ENCODE data around the gene ARPC5. TPM values are rescaled to one million over a fixed set of nuclear protein-coding genes. Genes with fewer than 3 reads are reported as not detected.

The ARPC5 gene
- polyA plus RNA-seq, 3 donors = 110 to 1,089 (median 1,064) TPM

DNA sequence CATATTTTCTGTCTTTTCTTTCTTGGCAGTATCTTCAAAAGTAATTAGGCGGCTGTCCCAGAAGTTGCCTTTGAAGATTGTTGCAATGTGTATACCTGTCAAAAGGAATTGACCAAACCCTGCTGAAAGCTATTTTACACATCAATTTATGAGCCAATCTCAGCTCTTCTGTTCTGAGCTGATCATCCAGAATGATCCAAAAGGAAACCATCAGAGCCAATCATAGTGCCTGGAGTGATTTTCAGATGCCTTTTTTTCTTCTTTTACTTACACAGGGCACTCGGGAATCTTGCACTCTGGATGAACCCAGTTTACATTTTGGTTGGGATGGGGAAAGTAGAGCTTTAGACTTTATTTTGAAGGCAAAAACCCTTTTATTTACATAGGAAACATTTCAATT lies 39.3 kb upstream of the ARPC5 start:
- Histone ChIP-seq H3K9me3 (replicated peaks in 1 of 2; ENCODE audit: control insufficient read depth in 1 of 2, insufficient read depth in 1 of 2, low read length in 2 of 2) (no peaks in the 10 kb centered on the region), H3K4me2 (replicated peaks; ENCODE audit: extremely low read depth, low read length, poor library complexity, severe bottlenecking) (no peak overlapping the region), H3K4me3 (replicated peaks in 1 of 3; ENCODE audit: low read depth in 2 of 3, low read length in 3 of 3) (no peak overlapping the region), H4K20me1 (ENCODE audit: insufficient read depth, low read length) (no peaks in the 10 kb centered on the region), H3K9ac (ENCODE audit: insufficient read depth, low read length, poor library complexity, severe bottlenecking) (no peak overlapping the region), H3K79me2 (ENCODE audit: insufficient read depth, low read length) (no peaks in the 10 kb centered on the region), H3K27ac (ENCODE audit: low read depth in 1 of 2, low read length in 2 of 2) (no peak overlapping the region), H3K27me3 (ENCODE audit: control insufficient read depth in 2 of 2, insufficient read depth in 2 of 2, low read length in 2 of 2) (peaks cover 0 to 3% of the 10 kb centered on the region in 2 donors), H3K36me3 (replicated peaks in 1 of 2; ENCODE audit: control insufficient read depth in 1 of 2, insufficient read depth in 2 of 2, low read length in 2 of 2) (no peaks in the 10 kb centered on the region), H2AFZ (ENCODE audit: insufficient read depth, low read depth, low read length, poor library complexity, severe bottlenecking) (no peak overlapping the region), H3K4me1 (ENCODE audit: control insufficient read depth in 1 of 2, insufficient read depth in 2 of 2, low read length in 2 of 2) (no peaks in the 10 kb centered on the region)
- TF ChIP-seq, protein P1, sequence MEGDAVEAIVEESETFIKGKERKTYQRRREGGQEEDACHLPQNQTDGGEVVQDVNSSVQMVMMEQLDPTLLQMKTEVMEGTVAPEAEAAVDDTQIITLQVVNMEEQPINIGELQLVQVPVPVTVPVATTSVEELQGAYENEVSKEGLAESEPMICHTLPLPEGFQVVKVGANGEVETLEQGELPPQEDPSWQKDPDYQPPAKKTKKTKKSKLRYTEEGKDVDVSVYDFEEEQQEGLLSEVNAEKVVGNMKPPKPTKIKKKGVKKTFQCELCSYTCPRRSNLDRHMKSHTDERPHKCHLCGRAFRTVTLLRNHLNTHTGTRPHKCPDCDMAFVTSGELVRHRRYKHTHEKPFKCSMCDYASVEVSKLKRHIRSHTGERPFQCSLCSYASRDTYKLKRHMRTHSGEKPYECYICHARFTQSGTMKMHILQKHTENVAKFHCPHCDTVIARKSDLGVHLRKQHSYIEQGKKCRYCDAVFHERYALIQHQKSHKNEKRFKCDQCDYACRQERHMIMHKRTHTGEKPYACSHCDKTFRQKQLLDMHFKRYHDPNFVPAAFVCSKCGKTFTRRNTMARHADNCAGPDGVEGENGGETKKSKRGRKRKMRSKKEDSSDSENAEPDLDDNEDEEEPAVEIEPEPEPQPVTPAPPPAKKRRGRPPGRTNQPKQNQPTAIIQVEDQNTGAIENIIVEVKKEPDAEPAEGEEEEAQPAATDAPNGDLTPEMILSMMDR (IDR thresholded peaks at IDR 0.05) = no peak
- peaks cover 0 to 9% (median 1%) of the 10 kb centered on the region in 3 donors for H3K27me3 Mint-ChIP-seq (ENCODE audit: low read depth in 3 of 3)
- no peak for DNase-seq
- no CpG with 5 or more reads among the region's 2 CpGs for WGBS (ENCODE audit: insufficient coverage)
- no peak overlapping the region for H3K4me3 Mint-ChIP-seq
- H3K4me1 Mint-ChIP-seq = no peaks in the 10 kb centered on the region
- intact Hi-C loops (cut with micrococcal nuclease) = no loop called here
- H3K9me3 Mint-ChIP-seq = peaks cover 0 to 13% (median 4%) of the 10 kb centered on the region in 7 donors
- H3K36me3 Mint-ChIP-seq = no peaks in the 10 kb centered on the region
- H3K27ac Mint-ChIP-seq = no peak overlapping the region

DNA sequence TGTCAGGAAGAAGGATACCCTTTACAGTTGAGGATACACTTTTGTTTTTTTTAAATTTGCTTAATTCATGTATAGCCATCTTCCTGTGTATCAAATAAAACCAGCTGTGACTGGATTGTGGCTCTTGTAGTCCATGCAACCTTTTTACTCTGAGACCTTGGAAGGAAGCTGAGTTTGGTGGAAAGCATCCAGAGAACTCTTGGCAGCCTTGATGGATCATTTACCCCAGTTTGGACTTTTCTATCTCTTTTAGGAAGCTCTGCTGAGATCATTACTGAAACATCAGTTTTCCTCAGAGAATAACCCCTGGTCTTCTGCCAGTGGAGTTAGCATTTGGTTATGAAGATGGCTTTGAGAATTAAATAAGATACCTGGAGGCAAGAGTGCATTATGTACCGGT lies 38.8 kb upstream of the ARPC5 start:
- Mint-ChIP-seq H3K4me1 (no peaks in the 10 kb centered on the region), H3K4me3 (no peak overlapping the region), H3K36me3 (no peaks in the 10 kb centered on the region), H3K9me3 (peaks cover 0 to 10% (median 5%) of the 10 kb centered on the region in 7 donors), H3K27me3 (ENCODE audit: low read depth in 3 of 3) (peaks cover 0 to 9% (median 1%) of the 10 kb centered on the region in 3 donors), H3K27ac (no peak overlapping the region)
- Histone ChIP-seq H3K36me3 (replicated peaks in 1 of 2; ENCODE audit: control insufficient read depth in 1 of 2, insufficient read depth in 2 of 2, low read length in 2 of 2) (no peaks in the 10 kb centered on the region), H3K9ac (ENCODE audit: insufficient read depth, low read length, poor library complexity, severe bottlenecking) (no peak overlapping the region), H3K4me2 (replicated peaks; ENCODE audit: extremely low read depth, low read length, poor library complexity, severe bottlenecking) (no peak overlapping the region), H3K79me2 (ENCODE audit: insufficient read depth, low read length) (no peaks in the 10 kb centered on the region), H3K9me3 (replicated peaks in 1 of 2; ENCODE audit: control insufficient read depth in 1 of 2, insufficient read depth in 1 of 2, low read length in 2 of 2) (no peaks in the 10 kb centered on the region), H2AFZ (ENCODE audit: insufficient read depth, low read depth, low read length, poor library complexity, severe bottlenecking) (no peak overlapping the region), H3K27ac (ENCODE audit: low read depth in 1 of 2, low read length in 2 of 2) (no peak overlapping the region), H3K4me1 (ENCODE audit: control insufficient read depth in 1 of 2, insufficient read depth in 2 of 2, low read length in 2 of 2) (no peaks in the 10 kb centered on the region), H4K20me1 (ENCODE audit: insufficient read depth, low read length) (no peaks in the 10 kb centered on the region), H3K27me3 (ENCODE audit: control insufficient read depth in 2 of 2, insufficient read depth in 2 of 2, low read length in 2 of 2) (peaks cover 0 to 3% of the 10 kb centered on the region in 2 donors), H3K4me3 (replicated peaks in 1 of 3; ENCODE audit: low read depth in 2 of 3, low read length in 3 of 3) (no peak overlapping the region)
- no CpG with 5 or more reads among the region's 1 CpG for WGBS (ENCODE audit: insufficient coverage)
- intact Hi-C loops (cut with micrococcal nuclease) = no loop called here
- DNase-seq = no peak
- TF ChIP-seq, protein P1 (IDR thresholded peaks at IDR 0.05) = no peak

Data from CD14-positive monocyte (primary cell).